ENCODE results near the gene ING1. TPM values are rescaled to one million over a fixed set of nuclear protein-coding genes. Genes with fewer than 3 reads are reported as not detected.

The ING1 gene
- total RNA-seq, 1 donor from 2014 or later, result 13.4 TPM

- FAIRE-seq (no peak), DNase-seq (ENCODE audit: low read depth) (no peak)
- TF ChIP-seq CTCF (IDR thresholded peaks at IDR 0.05; ENCODE audit: insufficient read depth, low read length, severe bottlenecking), result no peak
- Histone ChIP-seq H3K4me3 (ENCODE audit: low read depth, low read length) (no peak overlapping the region), H3K27me3 (ENCODE audit: control insufficient read depth, insufficient read depth, low read length) (no peaks in the 10 kb centered on the region), H3K36me3 (ENCODE audit: control insufficient read depth, insufficient read depth, low read length) (peaks cover 25% of the 10 kb centered on the region)
Observed at GRCh38 chr13:110676595-110677587, 36.6 kb upstream of the ING1 start.

- no peak overlapping the region for H3K4me3 ChIP-seq (ENCODE audit: low read depth, low read length)
- H3K27me3 ChIP-seq (ENCODE audit: control insufficient read depth, insufficient read depth, low read length), result no peaks in the 10 kb centered on the region
- no peak for TF ChIP-seq CTCF (IDR thresholded peaks at IDR 0.05; ENCODE audit: insufficient read depth, low read length, severe bottlenecking)
- DNase-seq (ENCODE audit: low read depth) (no peak), FAIRE-seq (no peak)
- H3K36me3 ChIP-seq (ENCODE audit: control insufficient read depth, insufficient read depth, low read length), result peaks cover 28% of the 10 kb centered on the region
Observed at GRCh38 chr13:110677731-110678545, 35.6 kb upstream of the ING1 start.

GRCh38 chr13:110680852-110681251 lies 32.6 kb upstream of the ING1 start:
- no peak for DNase-seq (ENCODE audit: low read depth)
- Histone ChIP-seq H3K36me3 (ENCODE audit: control insufficient read depth, insufficient read depth, low read length) (peaks cover 34% of the 10 kb centered on the region), H3K27me3 (ENCODE audit: control insufficient read depth, insufficient read depth, low read length) (no peaks in the 10 kb centered on the region), H3K4me3 (ENCODE audit: low read depth, low read length) (no peak overlapping the region)
- no peak for FAIRE-seq
- TF ChIP-seq CTCF (IDR thresholded peaks at IDR 0.05; ENCODE audit: insufficient read depth, low read length, severe bottlenecking), result peak; percentile 50

GRCh38 chr13:110681868-110682550 lies 31.5 kb upstream of the ING1 start:
- no peak for TF ChIP-seq CTCF (IDR thresholded peaks at IDR 0.05; ENCODE audit: insufficient read depth, low read length, severe bottlenecking)
- DNase-seq (ENCODE audit: low read depth), result no peak
- peaks cover 30% of the 10 kb centered on the region for H3K36me3 ChIP-seq (ENCODE audit: control insufficient read depth, insufficient read depth, low read length)
- no peak overlapping the region for H3K4me3 ChIP-seq (ENCODE audit: low read depth, low read length)
- H3K27me3 ChIP-seq (ENCODE audit: control insufficient read depth, insufficient read depth, low read length), result no peaks in the 10 kb centered on the region
- FAIRE-seq, result no peak

- TF ChIP-seq CTCF (IDR thresholded peaks at IDR 0.05; ENCODE audit: insufficient read depth, low read length, severe bottlenecking), result no peak
- DNase-seq (ENCODE audit: low read depth), result no peak
- Histone ChIP-seq H3K36me3 (ENCODE audit: control insufficient read depth, insufficient read depth, low read length) (peaks cover 31% of the 10 kb centered on the region), H3K4me3 (ENCODE audit: low read depth, low read length) (no peak overlapping the region), H3K27me3 (ENCODE audit: control insufficient read depth, insufficient read depth, low read length) (no peaks in the 10 kb centered on the region)
- FAIRE-seq, result no peak
Observed at GRCh38 chr13:110682746-110683145, 30.8 kb upstream of the ING1 start.

Measured in bronchial epithelial cell (primary cell).